GM18907 (cell line): ENCODE measurements around the gene KERA.

Experiments
- ATAC-seq: cut with Tn5 transposase; IDR thresholded peaks from one replicate; pipeline ENCODE4 v1.9.1; 2021; ENCODE audit warnings: mild to moderate bottlenecking, moderate library complexity; ENCODE audit not compliant: unreplicated experiment

KERA gene

DNA sequence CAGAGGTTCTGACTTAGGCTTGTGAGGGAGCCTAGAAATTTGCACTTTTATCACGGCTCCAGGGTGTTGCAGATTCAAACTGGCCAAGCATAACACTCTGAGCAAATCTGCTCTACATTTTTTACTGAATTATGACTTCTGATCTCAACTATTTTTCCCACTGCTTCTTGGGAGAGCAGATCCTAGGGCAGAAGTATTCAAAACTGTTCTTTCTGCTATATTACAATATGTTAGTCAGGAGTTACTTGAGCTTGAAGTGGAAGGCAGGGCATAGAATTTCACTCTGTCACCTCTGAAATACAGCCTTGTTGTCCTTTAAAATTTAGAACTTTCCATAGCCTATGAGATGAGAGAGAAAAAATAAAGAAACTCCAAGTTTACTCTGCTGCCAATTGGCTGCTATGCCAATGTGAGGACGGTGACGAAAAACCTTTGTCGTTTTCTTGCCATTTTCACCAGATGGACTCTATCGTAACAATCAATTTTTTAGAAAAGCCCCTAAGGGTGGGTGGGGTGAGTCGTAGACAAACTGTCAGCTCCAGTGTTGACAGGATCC is 16.4 kb upstream of the KERA start:
- no peak for ATAC-seq

DNA sequence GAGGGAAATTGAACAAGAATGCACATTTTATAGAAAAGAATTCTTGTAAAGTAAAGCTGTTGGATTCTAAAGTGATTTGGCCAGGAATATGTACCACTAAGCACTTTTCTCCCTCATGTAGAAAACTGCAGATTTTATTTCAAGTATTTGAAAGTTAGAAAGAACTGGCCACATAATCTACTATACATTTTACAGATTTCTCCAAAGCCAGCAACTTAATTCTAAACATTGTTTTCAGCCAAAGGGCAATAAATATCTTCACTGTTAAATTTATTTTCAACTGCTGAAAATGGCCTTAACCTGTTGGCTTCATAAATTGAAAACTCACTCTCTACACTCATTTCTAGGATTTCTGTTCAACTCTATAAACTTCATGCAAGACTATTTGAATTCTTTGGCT is 15.6 kb upstream of the KERA start:
- no peak for ATAC-seq

DNA sequence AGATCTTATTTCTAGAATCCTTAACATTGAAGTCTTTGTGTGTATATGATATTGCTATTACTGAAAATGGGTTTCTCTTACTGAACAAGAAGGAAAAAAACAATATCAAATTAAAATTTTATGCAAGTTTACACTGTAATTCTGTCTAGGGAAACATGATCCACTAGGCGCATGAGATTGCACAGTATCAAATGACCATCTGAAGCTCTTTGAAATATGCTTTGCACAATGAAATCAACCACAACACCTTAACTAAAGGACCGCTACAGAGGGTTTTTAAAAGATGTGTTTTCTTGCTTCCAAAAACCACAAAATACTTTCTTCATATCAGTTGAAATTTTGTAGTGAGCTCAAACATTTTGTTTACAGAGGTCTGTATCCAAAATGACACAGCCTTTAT is 15.1 kb upstream of the KERA start:
- ATAC-seq = no peak

DNA sequence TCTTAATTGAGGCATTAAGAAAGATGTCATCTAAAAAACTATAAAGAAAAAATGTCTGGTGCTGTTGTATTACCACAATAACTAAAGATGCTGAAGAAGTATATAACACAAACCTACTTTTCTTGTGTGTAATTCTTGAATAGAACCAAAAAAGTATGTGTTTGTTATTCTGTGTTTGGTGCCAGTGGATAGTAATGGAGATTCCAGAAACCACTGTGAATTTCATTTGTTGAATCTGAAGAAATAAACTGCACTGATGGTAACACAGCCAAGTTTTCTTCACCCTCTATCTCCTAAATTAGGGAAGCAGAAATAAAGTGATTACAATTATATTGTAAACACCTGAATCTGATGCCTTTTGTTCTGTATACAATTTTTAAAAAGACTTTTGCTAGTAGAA is 13.1 kb upstream of the KERA start:
- no peak for ATAC-seq

DNA sequence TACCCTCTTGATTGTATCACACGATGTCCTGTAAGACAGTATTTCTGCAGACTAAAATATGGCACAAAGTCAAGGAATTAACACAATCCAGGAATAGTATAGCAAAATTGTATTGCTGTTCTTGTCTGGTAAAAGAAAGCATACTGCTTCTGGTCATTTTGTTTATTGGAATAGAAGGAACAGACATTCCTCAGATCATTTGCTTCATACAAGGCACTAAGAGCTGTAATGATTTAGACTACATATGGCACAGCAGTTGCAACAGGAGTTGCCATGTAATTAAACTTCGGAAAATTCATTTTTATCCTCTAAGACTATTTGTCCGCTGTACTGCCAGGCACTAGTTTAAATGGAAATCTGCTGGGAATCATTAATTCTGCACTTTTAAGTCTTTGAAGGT is 7.6 kb upstream of the KERA start:
- no peak for ATAC-seq

DNA sequence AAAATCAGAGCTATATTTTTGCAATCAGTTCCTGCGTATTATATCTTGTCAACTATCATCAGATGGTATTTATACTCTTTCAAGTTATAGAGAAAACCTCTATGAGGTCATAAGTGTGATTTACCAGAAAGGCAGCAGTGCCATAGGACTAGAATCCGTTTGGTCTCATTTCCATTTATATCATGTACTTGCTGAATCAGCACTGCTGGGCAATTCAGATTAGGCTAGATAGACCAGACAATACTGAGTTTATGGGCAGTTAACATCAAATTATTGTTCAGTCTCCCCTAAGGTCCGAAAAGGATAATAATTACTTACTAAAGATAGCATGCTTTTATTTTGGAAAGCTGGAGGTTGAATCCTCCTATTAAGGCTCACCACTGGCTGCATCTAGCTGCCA is 6.8 kb upstream of the KERA start:
- no peak for ATAC-seq

DNA sequence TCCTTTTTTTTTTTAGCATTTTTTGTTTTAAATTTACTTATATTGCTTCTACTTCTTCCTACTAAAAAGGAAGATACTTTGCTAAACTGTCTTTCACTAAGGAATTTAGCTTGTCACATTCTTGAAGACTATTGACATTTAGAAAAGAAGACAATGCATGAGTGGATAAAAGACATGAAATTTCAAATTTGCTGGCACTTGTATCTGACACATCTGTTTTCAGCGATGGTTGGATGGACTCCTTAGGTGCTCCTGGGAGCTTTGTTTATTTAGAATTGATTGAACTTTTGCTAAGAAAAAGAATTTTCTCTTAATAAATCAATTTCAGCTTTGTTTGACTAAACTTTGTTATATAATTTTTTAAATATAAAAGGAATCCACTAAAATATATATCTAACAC is 3.3 kb upstream of the KERA start:
- no peak for ATAC-seq

DNA sequence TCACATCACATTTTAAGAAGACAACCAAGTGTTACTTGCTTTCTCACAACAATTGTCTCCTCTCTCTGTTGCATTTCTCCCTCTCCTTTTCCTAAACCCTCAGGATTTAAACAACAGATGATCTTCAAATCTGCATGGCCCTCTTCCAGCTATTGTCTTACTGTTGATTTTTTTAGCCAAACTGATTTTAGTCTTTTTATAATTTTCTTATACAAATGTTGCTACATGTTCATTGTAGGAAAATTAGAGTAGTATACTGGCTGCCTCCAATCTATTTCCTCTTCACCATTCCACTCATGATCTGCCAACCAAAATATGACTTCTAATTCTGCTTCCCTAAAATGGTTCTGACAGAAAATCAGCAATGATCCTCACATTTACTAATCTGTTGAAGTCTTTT is 1.4 kb upstream of the KERA start:
- no peak for ATAC-seq

DNA sequence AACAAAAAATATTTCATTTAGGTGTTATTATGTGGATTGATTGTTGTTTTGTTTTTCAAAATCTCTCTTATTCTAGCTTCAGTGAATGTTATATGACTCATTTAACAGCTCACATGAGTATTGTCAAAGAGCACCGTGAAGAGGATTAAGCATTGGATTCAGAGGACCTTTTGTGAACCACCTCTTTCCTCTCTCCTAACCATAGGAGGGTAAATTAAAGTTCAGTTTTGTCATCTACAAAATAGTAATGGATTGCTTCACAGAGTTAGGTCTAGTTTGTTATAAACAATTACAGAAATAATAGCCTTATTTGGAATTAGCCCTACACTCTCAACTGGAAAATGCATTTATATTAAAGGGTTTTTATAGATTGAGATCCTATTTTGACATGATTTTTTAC is 962 bp upstream of the KERA start:
- no peak for ATAC-seq

DNA sequence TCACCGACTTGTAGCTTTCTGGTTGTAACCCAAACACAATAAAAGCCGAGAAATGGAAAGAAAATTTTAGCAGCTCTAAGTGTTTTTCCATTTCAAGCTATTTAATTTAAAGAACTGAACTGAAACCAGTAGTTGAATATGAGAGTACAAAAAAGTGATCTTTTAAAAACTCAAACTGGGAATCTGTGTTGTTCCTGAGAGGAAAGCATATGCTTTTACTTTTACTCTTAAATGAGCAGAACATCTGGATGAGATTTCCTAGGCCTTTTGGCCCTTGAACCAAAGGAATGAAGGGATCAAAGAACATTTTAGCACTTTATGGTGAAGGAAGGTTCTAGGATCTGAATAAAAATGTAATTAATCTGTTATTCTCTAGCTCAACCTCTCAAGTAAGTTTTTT is 1.3 kb downstream of the KERA start:
- ATAC-seq = no peak

DNA sequence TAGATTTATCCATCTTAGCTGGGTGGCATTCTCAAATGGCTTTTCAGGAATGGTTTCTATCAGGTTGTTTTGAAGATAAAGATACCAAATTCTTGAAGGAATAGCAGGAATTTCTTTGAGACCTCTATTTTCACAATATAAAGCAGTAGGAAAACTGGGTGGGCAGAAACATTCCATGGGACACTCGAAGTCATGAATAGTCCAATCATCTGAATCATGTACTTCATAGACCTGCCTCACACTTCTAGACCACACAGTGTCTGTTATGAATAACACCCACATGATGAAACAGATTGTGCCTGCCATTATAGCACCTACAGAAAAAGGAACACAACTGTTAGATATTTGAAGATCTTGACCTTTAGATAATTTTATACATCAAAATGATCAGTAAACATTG is 1.8 kb downstream of the KERA start:
- no peak for ATAC-seq

DNA sequence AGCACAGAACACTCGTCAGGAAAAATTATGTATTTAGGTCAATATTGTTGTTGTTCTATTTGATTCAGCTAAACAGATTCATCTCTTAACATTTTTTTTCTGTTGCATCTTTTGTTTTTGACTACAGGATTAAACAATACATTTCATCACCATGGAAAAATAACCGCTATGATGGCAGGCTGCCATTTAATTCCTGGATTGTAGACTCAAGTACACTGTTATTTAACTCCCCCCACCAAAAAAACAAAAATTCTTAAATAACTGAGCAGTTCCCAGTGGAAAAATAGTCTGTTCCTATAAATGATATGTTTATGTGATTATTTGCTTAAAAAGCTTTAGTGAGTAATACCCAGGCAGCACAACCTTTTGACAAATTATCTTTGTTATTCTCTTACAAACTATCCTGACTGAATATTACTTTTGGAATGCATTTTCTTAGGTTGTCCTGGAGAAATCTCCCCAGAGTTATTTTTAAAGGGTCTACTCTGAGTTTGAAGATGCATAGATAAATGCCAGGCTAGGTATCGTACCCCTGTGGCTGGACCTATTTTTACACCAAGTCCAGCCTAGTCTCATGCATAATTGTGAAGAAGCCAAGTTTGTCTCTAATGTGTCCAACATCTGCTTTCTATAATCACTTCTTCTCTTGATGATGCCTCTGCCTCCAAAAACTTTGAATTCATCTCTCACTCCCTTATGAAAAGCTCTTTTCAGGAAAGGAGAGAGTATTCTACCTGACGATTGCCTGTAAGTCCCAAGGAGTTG is 3.7 kb downstream of the KERA start:
- no peak for ATAC-seq

DNA sequence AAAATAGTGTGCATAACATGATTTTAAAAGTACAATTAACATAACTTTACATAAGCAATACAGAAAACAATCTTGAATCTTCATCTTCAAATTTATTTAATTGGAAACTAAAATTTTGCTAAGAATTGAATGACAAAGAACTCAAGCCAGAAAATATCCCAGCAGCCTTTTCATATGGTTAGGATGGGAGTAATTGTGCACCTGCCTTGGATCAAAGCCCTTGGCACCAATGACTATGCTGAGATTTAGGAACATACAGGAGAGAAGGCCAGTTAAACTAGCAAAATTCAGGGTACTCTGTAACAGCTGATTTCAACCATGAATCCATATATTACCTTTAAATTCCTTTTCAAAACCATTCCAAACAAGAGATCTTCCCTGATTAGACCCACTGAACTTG is 5.8 kb downstream of the KERA start:
- ATAC-seq = no peak

DNA sequence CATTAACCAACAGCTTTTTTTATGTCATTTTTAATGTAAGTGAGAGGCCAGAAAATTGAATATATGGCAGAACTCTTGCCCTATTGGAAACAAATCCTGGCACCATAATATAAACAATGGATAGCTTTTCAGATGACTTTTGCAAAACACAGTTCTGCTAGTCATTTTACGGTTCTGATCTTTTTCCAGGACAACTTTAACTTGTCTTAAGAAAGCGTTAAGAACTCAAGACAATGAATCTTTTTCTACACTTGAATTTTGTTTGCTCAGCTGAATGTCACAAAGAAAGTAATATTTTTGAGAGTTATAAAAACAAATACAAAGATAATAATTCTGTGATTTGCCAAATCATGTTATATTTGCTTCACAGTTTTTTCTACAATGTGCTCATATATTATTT is 13.2 kb downstream of the KERA start:
- no peak for ATAC-seq

DNA sequence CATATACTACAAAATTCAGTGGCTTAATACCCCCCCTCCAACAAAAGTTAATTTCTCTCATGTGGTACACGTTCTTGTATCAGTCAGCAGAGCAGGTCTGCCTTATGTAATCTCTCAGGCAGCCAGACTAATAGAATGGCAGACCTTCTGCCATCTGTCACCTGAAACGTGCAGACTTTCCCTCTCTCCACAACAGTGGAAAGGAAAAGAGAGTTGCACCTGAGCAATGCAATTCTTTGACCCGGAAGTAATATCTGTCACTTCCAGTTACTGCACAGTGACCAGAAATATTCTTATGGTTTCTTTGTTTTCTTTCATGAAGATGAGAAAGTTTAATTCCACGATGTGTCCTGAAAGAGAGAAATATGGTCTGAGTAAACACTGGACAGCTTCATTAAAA is 14.4 kb downstream of the KERA start:
- no peak for ATAC-seq

DNA sequence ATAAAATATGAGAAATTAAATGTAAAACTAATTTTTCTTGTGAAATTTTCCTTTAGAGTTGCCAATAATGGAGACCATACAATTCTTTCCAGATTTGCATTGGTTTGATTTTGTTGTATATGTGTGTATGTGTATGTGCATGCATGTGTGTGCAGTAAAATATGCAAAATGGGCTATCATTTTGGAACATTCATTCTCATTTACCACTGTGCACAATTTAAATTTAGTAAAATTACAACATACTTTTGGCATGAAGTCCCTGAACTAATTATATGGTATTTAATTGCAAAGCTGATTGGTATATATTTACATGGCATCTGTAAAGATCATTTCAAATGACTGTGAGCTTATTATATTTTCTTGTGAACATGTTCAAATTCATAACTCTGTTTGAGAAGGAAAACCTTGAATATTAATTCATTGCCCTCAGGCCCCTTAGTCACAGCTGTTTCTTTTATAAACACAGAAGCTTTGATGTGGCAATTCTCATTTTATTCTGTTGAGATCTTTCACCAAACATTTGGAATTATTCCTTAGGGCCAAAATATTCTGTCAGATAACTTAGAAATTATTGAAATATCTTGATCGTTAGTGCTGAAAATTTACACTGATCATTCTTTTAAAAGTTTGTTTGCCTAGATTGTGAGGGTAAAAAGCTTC is 17.6 kb downstream of the KERA start:
- ATAC-seq = no peak

DNA sequence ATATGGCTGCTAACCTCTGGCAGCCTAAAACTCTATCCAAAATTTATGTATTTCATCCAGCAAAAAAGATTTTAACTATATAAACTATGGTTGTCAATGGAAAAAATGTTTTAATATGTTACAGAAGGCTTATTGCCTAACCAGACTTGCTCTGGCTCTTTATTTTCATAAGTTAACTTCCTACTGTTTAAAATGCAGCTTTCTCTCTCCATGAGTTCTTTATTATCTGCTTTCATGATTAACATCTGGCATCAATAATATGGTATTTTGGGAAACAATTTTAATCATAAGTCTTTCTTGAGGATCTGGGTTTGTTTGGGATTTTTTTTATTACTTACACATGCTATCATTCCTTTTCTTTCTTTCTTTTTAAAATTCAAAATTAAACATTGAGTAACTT is 20.5 kb downstream of the KERA start:
- no peak for ATAC-seq

DNA sequence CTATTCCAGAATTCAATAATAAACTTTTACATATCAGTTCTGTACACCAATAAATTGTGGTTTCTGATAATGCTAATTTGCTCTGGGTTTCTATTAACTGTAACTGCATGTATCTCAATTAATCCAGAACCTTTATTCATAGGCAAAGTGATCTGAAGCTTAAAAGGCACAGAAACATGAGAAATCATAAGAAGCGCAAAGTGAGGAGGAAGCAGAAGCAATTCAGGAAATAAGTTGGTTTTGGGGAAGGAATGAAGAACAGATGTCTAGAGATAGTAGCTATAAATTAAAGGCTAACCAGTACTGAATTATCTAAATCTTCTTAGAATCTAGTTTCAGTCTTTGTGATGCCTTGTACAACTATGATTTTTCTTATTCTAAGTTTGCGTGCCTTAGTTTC is 24.6 kb downstream of the KERA start:
- no peak for ATAC-seq

DNA sequence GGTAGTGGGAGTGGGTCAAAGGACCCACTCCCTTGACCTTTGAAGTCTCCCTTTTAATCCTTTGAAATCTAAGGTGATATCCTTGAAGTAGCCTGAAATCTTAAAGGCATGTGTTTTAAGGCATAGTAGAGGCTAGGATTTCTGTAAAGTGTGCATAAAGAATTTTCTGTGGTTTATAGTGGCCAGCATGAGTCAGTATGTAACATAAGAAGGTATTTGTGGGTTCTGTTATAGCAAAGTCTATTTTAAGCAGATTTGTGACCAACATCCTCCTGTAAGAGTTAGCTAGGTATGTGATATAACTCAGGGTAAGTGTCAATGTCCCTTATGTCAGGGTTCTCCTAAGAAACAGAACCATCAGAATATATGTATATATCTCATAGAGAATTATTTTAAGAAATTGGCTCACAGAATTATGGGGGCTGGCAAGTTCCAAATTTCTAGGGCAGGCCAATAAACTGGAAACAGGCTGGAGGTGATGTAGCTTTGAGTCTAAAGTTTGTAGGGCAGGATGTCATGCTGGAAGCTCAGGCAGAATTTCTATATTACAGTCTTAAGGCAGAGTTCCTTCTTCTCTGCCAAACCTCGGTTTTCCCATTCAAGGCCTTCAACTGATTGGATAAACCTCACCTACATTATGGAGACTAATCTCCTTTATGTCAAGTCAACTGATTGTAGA is 34.4 kb downstream of the KERA start:
- peak; percentile 75 for ATAC-seq

DNA sequence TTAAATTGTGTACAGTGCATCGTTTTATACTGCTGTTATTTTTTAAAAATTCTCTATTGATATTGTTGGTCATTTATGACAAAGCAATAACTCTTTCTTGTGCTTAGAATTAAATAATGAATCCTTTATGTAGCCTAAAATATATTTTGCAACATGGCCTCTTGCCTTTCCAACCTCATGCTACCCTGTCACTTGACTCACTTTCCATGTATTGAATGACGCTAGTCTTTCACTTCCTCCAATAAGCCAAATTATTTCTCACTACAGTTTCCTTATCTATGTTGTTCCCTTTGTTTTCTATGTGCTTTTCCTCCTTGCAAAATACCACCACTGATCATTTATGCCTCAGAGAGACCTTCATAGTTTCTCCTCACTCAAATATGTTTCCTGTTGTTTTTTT is 36.7 kb downstream of the KERA start:
- ATAC-seq = no peak

DNA sequence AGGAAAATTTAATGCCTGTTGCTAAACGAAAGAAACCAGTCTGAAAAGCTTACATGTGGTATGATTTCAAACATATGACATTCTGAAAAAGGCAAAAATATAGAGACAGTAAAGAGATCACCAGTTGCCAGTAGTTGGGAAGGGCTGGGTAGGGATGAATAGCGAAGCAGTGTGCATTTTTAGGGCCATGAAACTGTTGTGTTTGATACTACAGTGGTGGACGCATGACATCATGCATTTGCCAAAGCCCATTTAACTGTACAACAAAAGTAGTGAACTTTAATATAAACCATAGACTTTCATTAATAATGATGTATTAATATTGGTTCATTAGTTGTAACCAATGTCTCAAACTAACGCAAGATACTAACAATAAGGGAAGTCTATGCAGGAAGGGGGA is 38.4 kb downstream of the KERA start:
- ATAC-seq = no peak
